ENCODE data around the gene HMG20B.
A peak's percentile ranks its signal among the peaks of the same experiment; 100 is the strongest.

Gene HMG20B

GRCh38 chr19:3608079-3608641, 35.4 kb downstream of the HMG20B start:
- no peak for DNase-seq

DNA sequence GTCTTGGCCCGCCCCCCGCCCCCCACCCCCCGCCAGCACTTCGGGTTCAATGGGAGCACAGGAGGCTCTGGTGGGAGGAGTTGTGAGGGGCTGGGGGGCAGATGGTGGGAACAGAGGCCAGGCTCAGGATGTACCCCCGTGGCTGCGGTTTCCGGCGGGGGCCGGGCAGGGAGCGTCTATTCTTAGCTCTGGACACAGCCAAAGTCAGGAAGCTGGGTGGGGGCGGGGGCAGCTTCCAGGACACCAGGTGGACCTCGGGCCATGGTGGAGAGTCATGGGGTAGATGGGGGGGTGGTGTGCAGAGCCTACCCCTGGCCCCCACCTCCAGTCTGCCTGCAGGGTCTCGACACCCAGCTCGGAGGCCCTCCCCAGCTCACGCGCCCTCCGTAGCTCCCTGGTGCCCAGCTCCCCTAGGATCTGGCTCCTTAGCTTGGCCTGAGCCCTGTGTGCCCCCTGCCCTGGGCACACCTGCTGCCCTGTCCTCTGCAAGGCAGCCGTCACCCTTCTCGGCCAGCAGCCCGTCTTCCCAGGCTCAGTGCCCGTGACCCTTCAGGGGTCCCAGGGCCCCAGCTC, 36.1 kb downstream of the HMG20B start:
- no peak for DNase-seq

GRCh38 chr19:3609779-3610719, 37.3 kb downstream of the HMG20B start:
- peak in 1 of 2 experiments; percentile 23 for DNase-seq

GRCh38 chr19:3610745-3611717, 38.3 kb downstream of the HMG20B start:
- no peak for DNase-seq

GRCh38 chr19:3611841-3612240, 39.1 kb downstream of the HMG20B start:
- DNase-seq: no peak

DNA sequence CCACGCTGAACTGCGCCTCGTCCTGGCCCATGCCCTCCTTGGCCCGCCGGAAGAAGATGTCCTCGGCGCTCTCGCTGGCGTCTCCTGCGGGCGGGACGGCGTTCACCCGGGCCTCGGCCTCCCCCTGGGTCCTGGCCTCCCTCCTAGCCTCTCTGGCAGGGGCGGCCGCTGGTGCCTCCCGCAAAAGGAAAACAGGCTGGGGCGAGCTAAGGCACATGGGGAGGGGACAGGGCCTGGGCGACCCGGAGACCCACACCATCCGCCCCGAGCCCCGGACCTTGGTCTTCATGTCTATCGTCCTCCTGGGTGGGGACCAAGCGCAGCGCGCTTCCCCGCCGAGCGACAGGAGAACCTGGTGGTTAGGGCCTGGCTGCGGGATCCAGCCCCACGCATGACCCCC, 39.6 kb downstream of the HMG20B start:
- no peak for DNase-seq

DNA sequence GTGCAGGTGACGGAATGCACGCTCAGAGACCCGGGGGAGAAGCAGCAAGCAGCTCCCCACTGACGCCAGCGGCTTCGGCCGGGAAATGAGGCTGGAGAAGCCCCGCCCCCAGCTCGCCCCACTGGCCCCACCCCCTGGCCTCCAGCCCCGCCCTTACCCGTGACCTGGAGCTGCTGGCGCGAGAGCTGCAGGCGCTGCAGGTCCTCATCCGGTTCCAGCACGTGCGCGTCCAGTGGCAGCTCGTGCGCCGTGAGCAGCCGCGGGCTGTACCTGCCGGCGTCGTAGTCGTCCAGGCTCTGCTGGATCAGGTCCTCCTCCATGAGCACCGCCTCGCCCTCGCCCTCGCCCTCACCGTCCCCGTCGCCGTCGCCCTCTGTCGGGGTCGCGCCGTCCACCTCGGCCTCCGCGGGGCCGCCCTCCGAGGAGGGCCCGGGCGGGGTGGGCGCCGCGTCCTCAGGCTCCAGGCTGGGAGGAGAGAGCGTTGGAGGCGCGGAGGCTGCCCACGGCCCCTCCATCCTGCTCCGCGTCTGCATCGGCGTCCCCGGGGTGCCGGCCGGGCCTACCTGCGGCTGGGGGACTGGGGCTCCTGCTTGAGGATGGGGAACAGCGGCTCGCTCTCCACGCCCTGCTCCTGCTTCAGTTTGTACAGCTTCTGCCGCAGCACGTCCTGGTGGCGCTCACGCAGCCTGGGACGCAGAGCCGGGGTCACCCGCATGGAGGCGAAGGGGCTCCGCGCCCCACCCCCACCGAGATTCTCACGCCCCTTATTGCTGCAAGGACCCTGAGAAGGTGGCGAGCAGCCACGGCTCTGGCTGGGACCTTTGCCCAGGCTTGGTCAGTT, 40.4 kb downstream of the HMG20B start:
- DNase-seq: no peak

GRCh38 chr19:3613818-3614661, 41.3 kb downstream of the HMG20B start:
- no peak for DNase-seq

GRCh38 chr19:3614858-3615505, 42.2 kb downstream of the HMG20B start:
- DNase-seq: no peak

GRCh38 chr19:3615524-3616135, 42.9 kb downstream of the HMG20B start:
- no peak for DNase-seq

GRCh38 chr19:3617463-3617862, 44.7 kb downstream of the HMG20B start:
- no peak for DNase-seq

- DNase-seq: no peak
These were observed 45.5 kb downstream of the HMG20B start for GRCh38 chr19:3618144-3618810.

DNA sequence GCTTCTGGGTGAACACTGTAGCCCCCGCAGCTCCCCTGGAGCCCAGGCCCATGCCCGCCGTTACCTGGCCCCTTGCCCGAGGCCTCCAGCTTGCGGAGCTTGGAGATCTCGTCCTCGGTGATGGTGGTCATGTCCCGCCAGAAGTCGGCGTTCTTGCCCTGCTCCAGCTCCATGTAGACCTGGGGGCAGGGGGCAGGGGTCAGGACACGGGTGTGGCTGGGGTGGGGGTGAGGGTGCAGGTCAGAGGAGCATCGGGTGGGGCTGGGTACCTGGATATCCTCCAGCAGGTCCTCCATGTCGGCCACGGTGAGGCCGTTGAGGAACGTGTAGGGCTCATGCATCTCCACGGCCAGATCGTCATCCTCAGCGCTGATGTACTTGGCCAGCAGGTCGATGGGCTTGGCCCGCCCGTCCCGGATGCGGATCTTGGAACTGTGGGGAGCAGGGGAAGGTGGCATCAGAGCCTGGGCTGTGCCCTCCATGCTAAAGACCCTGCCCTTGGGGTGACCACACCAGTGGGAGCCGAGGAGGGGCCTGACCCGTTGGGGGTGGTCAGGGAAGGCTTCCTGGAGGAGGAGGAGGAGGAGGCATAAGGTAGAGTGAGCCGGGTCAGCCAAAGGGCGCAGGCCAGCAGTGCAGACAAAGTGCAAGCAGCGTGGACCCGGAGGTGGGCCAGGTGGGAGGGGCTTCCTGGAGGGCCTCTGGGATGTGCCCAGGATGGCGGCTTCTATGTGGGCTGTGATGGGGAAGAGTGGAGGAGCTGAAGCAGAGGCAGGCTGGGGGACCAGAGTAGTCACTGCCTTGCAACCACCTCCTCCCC, 46.3 kb downstream of the HMG20B start:
- no peak for DNase-seq

DNA sequence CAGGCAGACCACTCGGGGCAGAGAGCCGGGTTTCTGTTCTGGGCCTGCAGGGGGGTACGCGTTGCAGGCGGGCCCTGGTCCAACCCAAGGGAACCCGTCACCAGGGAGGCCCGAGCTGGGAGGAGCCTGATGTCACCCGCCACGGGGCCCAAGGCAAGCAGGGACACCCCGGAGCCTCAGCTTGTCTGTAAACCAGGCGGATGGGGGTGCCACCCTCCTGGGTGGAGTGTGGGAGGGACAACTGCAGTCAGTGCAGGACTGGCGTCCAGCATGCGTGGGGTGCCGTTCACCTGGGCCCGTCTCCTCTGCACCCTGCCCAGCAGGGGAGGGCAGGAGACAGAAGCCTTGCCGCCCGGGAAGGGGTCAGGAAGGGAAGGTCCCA, 46.9 kb downstream of the HMG20B start:
- DNase-seq: no peak

DNA sequence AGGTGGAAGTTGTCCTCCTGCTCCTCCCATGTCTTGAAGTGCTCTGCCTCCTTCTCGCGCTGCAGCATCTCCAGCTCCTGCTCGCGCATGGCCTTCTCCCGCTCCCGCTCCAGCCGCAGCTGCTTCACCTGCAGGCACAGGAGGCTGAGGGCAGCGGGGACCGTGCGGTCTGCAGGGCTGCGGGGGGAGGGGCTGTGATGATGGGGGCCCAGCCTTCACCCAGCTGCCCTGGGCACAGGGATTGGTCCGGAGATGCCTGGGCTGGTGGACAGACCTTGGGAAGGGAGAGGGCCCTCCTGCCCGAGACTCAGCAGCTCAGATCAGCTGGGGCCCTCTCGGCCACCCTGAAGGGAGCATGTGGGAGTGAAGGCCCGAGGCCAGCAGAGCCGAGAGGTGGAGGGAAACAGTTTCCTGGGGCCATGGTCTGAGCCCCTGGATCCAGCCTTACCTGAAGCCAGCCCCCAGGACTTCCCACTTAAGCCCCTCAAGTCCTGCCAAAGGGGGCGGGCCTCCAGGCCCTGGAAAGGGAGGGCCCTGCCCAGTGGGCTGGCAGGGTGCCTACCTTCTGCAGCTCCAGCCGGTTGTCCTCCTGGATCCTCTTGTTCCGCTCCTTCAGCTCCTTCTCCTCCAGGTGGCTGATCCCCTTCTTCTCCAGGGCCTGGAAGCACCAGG, 47.5 kb downstream of the HMG20B start:
- no peak for DNase-seq

DNA sequence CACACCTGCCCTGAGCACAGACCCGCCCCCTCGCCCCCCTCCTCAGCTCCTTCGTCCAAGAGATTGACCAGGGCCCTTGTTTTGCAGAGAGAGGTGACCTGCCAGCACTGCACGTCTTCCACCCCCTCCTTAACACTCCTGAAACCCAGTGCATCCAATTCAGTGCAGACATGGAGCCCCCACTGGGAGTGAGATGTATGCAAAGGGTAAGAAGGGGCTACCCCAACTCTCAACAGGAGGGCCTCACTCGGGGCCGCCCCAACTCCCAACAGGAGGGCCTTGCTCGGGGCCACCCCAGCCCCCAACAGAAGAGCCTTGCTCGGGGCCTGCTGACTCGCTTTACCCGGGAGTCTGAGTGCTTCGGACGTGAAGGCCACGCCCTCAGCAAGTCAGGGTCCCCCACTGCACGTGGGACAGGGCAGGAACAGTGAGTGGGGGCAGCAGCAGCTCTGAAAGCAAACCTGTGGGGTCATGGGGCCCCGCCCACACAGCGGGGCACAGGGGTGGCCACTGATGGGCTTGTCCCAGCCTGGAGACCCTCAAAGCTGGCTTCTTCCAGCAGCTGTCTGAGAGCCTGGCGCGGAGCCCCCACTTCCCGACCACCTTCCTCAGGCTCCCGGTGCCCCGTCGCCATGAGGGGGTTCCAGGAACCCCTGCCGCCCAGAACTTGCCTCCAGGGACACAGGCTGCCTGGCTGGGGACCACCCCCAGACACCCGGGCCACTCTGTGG, 48.2 kb downstream of the HMG20B start:
- DNase-seq: no peak

DNA sequence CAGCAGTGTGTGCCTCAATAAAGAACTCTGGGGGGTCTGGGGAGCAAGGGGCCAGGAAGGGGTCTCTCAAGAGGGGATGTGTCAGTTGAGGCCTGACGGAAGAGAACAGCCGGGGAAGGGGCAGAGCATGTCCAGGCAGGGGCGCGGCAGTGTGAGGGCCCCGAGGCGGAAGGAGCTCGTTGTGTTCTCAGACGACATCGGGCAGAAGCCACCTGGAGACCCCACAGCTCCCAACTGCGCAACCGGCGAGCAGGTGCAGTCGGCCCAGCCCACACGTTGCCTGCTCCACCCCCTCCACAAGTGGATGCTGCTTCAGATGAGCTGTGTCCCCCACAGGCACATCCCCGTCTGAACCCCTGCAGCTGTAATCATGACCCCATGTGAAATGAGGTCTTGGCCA, 48.9 kb downstream of the HMG20B start:
- no peak for DNase-seq

All from NCI-H446 (cell line).